Loucy (cell line): ENCODE measurements around the gene LIN7B.

Experiments
- EZH2phosphoT487 ChIP-seq: fragments of 200-600 bp; IDR thresholded peaks from 2 replicates; pipeline ENCODE4 v1.6.1; 2018; ENCODE audit warnings: antibody characterized with exemption, mild to moderate bottlenecking, moderate library complexity, borderline replicate concordance
- TF ChIP-seq, protein P1 (sequence below): fragments of 200-600 bp; sonication (generic); conservative IDR thresholded peaks from 2 replicates; pipeline ENCODE4 v1.5.1; 2014; ENCODE audit warnings: mild to moderate bottlenecking, antibody characterized with exemption, low read length

DNA sequence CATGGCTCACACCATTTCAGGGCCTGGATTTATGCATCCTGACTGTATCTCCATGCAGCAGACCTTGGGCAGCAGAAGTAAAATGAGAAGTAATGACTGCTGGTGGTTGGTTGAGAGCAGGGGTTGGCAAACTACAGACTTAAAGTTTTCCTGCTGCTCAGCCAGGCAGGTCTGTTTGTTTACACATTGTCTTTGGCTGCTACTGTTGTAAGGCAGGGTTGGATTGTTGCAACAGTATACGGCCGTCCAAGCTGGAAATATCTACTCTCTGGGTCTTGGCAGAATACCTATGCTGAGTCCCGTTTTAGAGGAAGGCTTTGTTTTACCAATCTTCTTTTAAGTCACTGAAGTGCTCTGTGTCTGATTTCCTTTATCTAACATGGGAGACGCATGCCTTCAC is 15.4 kb upstream of the LIN7B start:
- TF ChIP-seq, protein P1, sequence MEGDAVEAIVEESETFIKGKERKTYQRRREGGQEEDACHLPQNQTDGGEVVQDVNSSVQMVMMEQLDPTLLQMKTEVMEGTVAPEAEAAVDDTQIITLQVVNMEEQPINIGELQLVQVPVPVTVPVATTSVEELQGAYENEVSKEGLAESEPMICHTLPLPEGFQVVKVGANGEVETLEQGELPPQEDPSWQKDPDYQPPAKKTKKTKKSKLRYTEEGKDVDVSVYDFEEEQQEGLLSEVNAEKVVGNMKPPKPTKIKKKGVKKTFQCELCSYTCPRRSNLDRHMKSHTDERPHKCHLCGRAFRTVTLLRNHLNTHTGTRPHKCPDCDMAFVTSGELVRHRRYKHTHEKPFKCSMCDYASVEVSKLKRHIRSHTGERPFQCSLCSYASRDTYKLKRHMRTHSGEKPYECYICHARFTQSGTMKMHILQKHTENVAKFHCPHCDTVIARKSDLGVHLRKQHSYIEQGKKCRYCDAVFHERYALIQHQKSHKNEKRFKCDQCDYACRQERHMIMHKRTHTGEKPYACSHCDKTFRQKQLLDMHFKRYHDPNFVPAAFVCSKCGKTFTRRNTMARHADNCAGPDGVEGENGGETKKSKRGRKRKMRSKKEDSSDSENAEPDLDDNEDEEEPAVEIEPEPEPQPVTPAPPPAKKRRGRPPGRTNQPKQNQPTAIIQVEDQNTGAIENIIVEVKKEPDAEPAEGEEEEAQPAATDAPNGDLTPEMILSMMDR, result no peak
- no peak for TF ChIP-seq EZH2phosphoT487
